PC-3 (cell line): ENCODE measurements around the gene CYP2A7. TPM values are rescaled to one million over a fixed set of nuclear protein-coding genes. Genes with fewer than 3 reads are reported as not detected.
"Not testable (repeated sequence)": the region's sequence is repeated elsewhere in the genome, so short reads cannot be mapped to it uniquely, and the experiment has no call there.

Experiments used
- ATAC-seq: fragments of 200-7000 bp; cut with Tn5 transposase; 2 replicates; pipeline ENCODE4 v1.9.1; 2020; ENCODE audit warnings: mild to moderate bottlenecking, moderate library complexity
- BruUV-seq: library from RNA; stranded (reverse); fragments of 400-500 nt; replicated peaks from 2 replicates; lab custom pipeline; 2021; lab: Mats Ljungman, UMichigan
- CTCF ChIA-PET: fragments of 300-600 bp; sonication (Branson Sonifier 250); formaldehyde crosslinking; loops from one replicate; lab custom pipeline; 2022; ENCODE audit warnings: antibody characterized with exemption; lab: Charles Lee
- POLR2A ChIA-PET: fragments of 300-600 bp; sonication (Branson Sonifier 250); formaldehyde crosslinking; loops from one replicate; lab custom pipeline; 2022; ENCODE audit warnings: antibody characterized with exemption; ENCODE audit not compliant: unreplicated experiment; lab: Charles Lee
- DNase-seq: peaks from one replicate; pipeline ENCODE4 v3.0.0-alpha.2; 2015
- H2AFZ ChIP-seq: fragments of 300-600 bp; sonication (generic); 2 replicates; pipeline ENCODE4 v1.6.0; 2016; ENCODE audit warnings: antibody characterized with exemption, low read length
- H3F3A ChIP-seq: fragments of 300-600 bp; sonication (generic); one replicate; pipeline ENCODE4 v1.6.0; 2017; ENCODE audit warnings: antibody characterized with exemption, low read length, control low read depth, mild to moderate bottlenecking; ENCODE audit not compliant: unreplicated experiment
- H3K27ac ChIP-seq: fragments of 300-600 bp; sonication (generic); 2 replicates; pipeline ENCODE4 v1.5.1; 2016; ENCODE audit warnings: mild to moderate bottlenecking, low read length
- H3K27me3 ChIP-seq: fragments of 300-600 bp; sonication (generic); 2 replicates; pipeline ENCODE4 v1.6.1; 2016; ENCODE audit warnings: low read length, mixed read lengths
- H3K36me3 ChIP-seq: fragments of 300-600 bp; sonication (generic); 2 replicates; pipeline ENCODE4 v1.6.1; 2016; ENCODE audit warnings: low read depth, mixed run types, low read length, mixed read lengths
- H3K4me1 ChIP-seq: fragments of 300-600 bp; sonication (generic); 2 replicates; pipeline ENCODE4 v1.5.1; 2016; ENCODE audit warnings: low read length; ENCODE audit not compliant: insufficient read depth
- H3K4me2 ChIP-seq: fragments of 300-600 bp; sonication (generic); 2 replicates; pipeline ENCODE4 v1.6.0; 2016; ENCODE audit warnings: low read length
- H3K4me3 ChIP-seq: fragments of 300-600 bp; sonication (generic); 2 replicates; pipeline ENCODE4 v1.5.1; 2016; ENCODE audit warnings: mild to moderate bottlenecking, low read length, mixed read lengths
- H3K79me2 ChIP-seq: fragments of 300-600 bp; sonication (generic); 2 replicates; pipeline ENCODE4 v1.6.1; 2017; ENCODE audit warnings: low read length, mixed read lengths
- H3K9ac ChIP-seq: fragments of 300-600 bp; sonication (generic); 2 replicates; pipeline ENCODE4 v1.6.0; 2016; ENCODE audit warnings: mild to moderate bottlenecking, low read length
- H3K9me2 ChIP-seq: fragments of 300-600 bp; sonication (generic); replicated peaks from 2 replicates; pipeline ENCODE4 v1.6.1; 2016; ENCODE audit warnings: mixed run types, low read length, mixed read lengths
- H3K9me3 ChIP-seq: fragments of 300-600 bp; sonication (generic); 2 replicates; pipeline ENCODE4 v1.6.1; 2016; ENCODE audit warnings: low read length, mixed read lengths
- H4K20me1 ChIP-seq: fragments of 300-600 bp; sonication (generic); 2 replicates; pipeline ENCODE4 v1.6.1; 2016; ENCODE audit warnings: low read length, mixed read lengths
- EZH2 ChIP-seq: fragments of 300-600 bp; sonication (generic); IDR thresholded peaks from one replicate; pipeline ENCODE4 v1.6.1; 2017; ENCODE audit warnings: antibody characterized with exemption, mild to moderate bottlenecking, low read length; ENCODE audit not compliant: unreplicated experiment
- EZH2phosphoT487 ChIP-seq: fragments of 300-600 bp; sonication (generic); IDR thresholded peaks from 2 replicates; pipeline ENCODE4 v1.6.1; 2018; ENCODE audit warnings: mild to moderate bottlenecking, antibody characterized with exemption, low read length, borderline replicate concordance
- intact Hi-C: fragments of 100-400 bp; cut with micrococcal nuclease; formaldehyde crosslinking; loops from 2 replicates; pipeline ENCODE4 v1.9.0; 2023
- total RNA-seq: library from RNA; depleted of rRNA; stranded (reverse); fragments of >200 nt; gene quantifications from 2 replicates; pipeline ENCODE4 v1.2.3, GENCODE V29; 2014
- TF ChIP-seq, protein P1 (sequence below): fragments of 300-600 bp; sonication (generic); conservative IDR thresholded peaks from 2 replicates; pipeline ENCODE4 v1.5.1; 2017; ENCODE audit warnings: antibody characterized with exemption, low read depth, mild to moderate bottlenecking, low read length

CYP2A7 gene
- total RNA-seq, 1 experiment from 2014 or later, result not detected

DNA sequence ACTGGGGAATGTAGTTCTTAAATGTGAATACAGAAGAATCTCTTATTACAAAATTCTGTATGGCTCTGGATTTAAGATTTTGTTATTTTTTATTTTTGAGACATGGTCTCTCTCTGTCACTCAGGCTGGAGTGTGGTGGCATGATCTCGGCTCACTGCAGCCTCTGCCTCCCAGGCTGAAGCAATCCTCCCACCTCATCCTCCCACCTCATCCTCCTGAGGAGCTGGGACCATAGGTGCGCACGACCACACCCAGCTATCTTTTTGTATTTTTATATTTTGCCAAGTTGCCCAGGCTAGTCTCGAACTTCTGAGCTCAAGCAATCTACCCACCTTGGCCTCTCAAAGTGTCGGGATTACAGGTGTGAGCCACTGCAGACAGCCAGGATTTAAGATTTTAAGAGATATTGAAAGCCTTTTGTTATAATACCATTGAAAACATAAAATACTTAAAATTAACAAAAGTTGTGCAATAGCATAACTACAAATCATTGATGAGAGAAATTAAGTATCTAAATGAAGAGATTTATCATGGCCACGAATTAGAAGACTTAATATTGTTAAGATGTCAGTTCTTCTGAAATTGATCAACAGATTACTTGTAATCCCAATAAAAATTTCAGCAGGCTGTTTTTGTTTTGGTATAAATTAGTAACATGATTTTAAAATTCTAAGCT, 45.1 kb downstream of the CYP2A7 start:
- TF ChIP-seq EZH2phosphoT487 (no peak), EZH2 (no peak)
- TF ChIP-seq, protein P1, sequence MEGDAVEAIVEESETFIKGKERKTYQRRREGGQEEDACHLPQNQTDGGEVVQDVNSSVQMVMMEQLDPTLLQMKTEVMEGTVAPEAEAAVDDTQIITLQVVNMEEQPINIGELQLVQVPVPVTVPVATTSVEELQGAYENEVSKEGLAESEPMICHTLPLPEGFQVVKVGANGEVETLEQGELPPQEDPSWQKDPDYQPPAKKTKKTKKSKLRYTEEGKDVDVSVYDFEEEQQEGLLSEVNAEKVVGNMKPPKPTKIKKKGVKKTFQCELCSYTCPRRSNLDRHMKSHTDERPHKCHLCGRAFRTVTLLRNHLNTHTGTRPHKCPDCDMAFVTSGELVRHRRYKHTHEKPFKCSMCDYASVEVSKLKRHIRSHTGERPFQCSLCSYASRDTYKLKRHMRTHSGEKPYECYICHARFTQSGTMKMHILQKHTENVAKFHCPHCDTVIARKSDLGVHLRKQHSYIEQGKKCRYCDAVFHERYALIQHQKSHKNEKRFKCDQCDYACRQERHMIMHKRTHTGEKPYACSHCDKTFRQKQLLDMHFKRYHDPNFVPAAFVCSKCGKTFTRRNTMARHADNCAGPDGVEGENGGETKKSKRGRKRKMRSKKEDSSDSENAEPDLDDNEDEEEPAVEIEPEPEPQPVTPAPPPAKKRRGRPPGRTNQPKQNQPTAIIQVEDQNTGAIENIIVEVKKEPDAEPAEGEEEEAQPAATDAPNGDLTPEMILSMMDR, result no peak
- BruUV-seq, result no TSS peak
- Histone ChIP-seq H3K4me3 (no peak overlapping the region), H3K9ac (no peak overlapping the region), H3K4me1 (no peaks in the 10 kb centered on the region), H3K36me3 (no peaks in the 10 kb centered on the region), H4K20me1 (no peaks in the 10 kb centered on the region), H3K9me3 (no peaks in the 10 kb centered on the region), H2AFZ (no peak overlapping the region), H3K79me2 (no peaks in the 10 kb centered on the region), H3K27ac (no peak overlapping the region), H3K27me3 (no peaks in the 10 kb centered on the region), H3K9me2 (no peaks in the 10 kb centered on the region), H3F3A (no peaks in the 10 kb centered on the region), H3K4me2 (no peak overlapping the region)
- CTCF ChIA-PET, result no interaction called here
- POLR2A ChIA-PET, result no interaction called here
- ATAC-seq (no peak), DNase-seq (no peak)
- intact Hi-C loops, result no loop called here

DNA sequence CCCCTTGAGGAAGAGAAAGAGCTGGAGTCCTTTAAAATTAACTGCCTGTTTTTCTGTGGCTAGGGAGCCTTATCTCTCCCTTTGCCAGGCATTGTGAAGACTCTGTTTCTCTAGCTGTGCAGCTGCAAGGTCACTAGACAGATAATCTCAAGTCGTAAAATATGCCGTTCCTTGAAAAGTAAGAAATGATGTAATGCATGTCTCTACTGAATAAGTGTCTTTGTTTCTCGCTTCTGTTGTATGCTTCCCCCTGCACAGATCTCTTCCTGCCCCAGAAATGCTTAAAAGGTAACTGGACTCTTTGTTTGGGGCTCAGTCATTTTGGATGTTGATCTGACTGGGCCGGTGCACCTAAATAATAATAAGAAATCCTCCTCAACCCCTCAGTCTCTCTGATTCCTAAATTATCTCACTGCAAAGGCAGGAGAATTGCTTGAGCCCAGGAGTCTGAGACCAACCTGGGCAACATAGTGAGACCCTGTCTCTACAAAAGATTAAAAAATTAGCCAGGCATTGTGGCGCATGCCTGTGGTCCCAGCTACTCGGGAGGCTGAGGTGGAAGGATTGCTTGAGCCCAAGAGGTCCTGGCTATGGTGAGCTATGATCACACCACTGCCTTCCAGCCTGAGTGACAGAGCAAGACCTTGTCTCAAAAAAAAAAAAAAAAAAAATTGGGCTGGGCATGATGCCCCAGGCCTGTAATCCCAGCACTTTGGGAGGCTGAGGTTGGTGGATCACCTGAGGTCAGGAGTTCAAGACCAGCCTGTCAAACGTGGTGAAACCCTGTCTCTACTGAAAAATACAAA, 48.1 kb downstream of the CYP2A7 start:
- ChIA-PET CTCF (interaction anchor here (0.6 kb wide), 1 partner anchor 189 kb away, joined by 5 read pairs; no protein-coding TSS in a partner anchor), POLR2A (interaction anchor here (0.6 kb wide), 1 partner anchor 26 kb away, joined by 4 read pairs; no protein-coding TSS in a partner anchor)
- H3K36me3 ChIP-seq, ATAC-seq, H2AFZ ChIP-seq, H3K9me3 ChIP-seq, H3F3A ChIP-seq, H3K4me1 ChIP-seq, H3K4me3 ChIP-seq, H3K9me2 ChIP-seq, BruUV-seq, H3K27ac ChIP-seq, H3K79me2 ChIP-seq, H3K27me3 ChIP-seq, H3K9ac ChIP-seq, H4K20me1 ChIP-seq, DNase-seq, H3K4me2 ChIP-seq: not testable (repeated sequence)
- intact Hi-C loops, result loop anchor here (5.0 kb wide), 1 partner anchor 88 kb away; no protein-coding TSS in a partner anchor

DNA sequence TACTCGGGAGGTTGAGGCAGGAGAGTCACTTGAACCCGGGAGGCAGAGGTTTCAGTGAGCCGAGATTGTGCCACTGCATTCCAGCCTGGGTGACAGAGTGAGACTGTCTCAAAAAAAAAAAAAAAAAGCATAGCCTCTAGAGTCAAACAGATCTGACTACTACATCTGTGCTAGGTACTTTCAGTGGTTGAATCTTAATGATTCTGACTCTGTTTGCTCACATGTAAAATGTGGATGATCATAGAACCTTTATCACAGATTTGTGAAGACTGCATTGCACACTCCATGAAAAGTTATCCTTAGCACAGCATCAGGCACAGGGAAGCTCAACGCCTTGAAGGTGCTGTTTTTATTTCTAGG, 49.6 kb downstream of the CYP2A7 start:
- H3K27me3 ChIP-seq, H3K9ac ChIP-seq, POLR2A ChIA-PET, H3K79me2 ChIP-seq, DNase-seq, H2AFZ ChIP-seq, ATAC-seq, H3F3A ChIP-seq, H4K20me1 ChIP-seq, H3K4me3 ChIP-seq, BruUV-seq, CTCF ChIA-PET, H3K9me2 ChIP-seq, H3K4me1 ChIP-seq, H3K4me2 ChIP-seq, H3K36me3 ChIP-seq, H3K9me3 ChIP-seq: not testable (repeated sequence)
- intact Hi-C loops, result loop anchor here (5.0 kb wide), 1 partner anchor 90 kb away; no protein-coding TSS in a partner anchor
- H3K27ac ChIP-seq, result peak overlapping the region; percentile 43
